K562 (cell line): Measurements from ENCODE around the gene HOXD12. TPM values are rescaled to one million over a fixed set of nuclear protein-coding genes. Genes with fewer than 3 reads are reported as not detected.

Experiments used
- ATAC-seq: fragments of 200-7000 bp; cut with Tn5 transposase; 3 replicates; pipeline ENCODE4 v1.9.1; 2020; ENCODE audit warnings: moderate library complexity
- BruUV-seq: library from RNA; stranded (reverse); fragments of 400-500 nt; replicated peaks from 2 replicates; lab custom pipeline; 2021; lab: Mats Ljungman, UMichigan
- CTCF ChIA-PET: fragments of 300-600 bp; formaldehyde crosslinking; extraction: SDS; loops from one replicate; lab custom pipeline; 2021; ENCODE audit warnings: low intra/inter-chr PET ratio; lab: Yijun Ruan, JAX
- POLR2A ChIA-PET: fragments of 300-600, 350-650 bp; sonication (Branson Sonifier 250); formaldehyde crosslinking; extraction: SDS; loops from one replicate; lab custom pipeline; 2021; ENCODE audit warnings: antibody characterized with exemption, inconsistent platforms; lab: Yijun Ruan, JAX
- DNase-seq, 4 experiments: peaks; one replicate each; pipeline versions ENCODE4 v3.0.0 to v3.0.0-alpha.2; 2011 to 2018; ENCODE audit warnings: low spot score in 3 of 4, mixed read lengths in 3 of 4; ENCODE audit errors: extremely low read depth in 1 of 4
- FAIRE-seq: peaks from 2 replicates; lab custom pipeline; 2011; peaks lifted over from hg19 to GRCh38; lab: Jason Lieb, UNC
- H2AFZ ChIP-seq: 2 replicates; pipeline ENCODE4 v1.6.0; 2011; ENCODE audit warnings: low read depth, low read length, control low read depth, inconsistent platforms
- H3K27ac ChIP-seq: fragments of 200-600 bp; 3 replicates; pipeline ENCODE4 v1.8.0; 2011; ENCODE audit warnings: low read depth, mild to moderate bottlenecking, control low read depth, inconsistent platforms, low read length, moderate library complexity, mixed read lengths; ENCODE audit errors: extremely low read depth
- H3K27me3 ChIP-seq, 2 experiments: fragments of 300-600 bp in 1 of 2; 2 replicates in 1 of 2; 3 replicates in 1 of 2; pipeline versions ENCODE4 v1.6.0 to v1.8.0; 2011; ENCODE audit warnings: inconsistent platforms in 2 of 2, low read length in 2 of 2, mild to moderate bottlenecking in 1 of 2, mixed read lengths in 1 of 2, moderate library complexity in 1 of 2; ENCODE audit not compliant: control insufficient read depth in 2 of 2, insufficient read depth in 2 of 2
- H3K36me3 ChIP-seq: fragments of 300-600 bp; 3 replicates; pipeline ENCODE4 v1.8.0; 2011; ENCODE audit warnings: mild to moderate bottlenecking, low read length, inconsistent platforms; ENCODE audit not compliant: control insufficient read depth, insufficient read depth
- H3K4me1 ChIP-seq, 2 experiments: fragments of 200-600 bp in 1 of 2; replicated peaks in 1 of 2; 2 replicates in 1 of 2; 3 replicates in 1 of 2; pipeline versions ENCODE4 v1.5.1 to v1.8.0; 2011; ENCODE audit warnings: inconsistent platforms in 2 of 2, low read length in 2 of 2, mild to moderate bottlenecking in 1 of 2, mixed read lengths in 1 of 2, moderate library complexity in 1 of 2; ENCODE audit not compliant: control insufficient read depth in 2 of 2, insufficient read depth in 2 of 2
- H3K4me2 ChIP-seq: 2 replicates; pipeline ENCODE4 v1.6.1; 2011; ENCODE audit warnings: low read length, control low read depth, inconsistent platforms, mixed read lengths; ENCODE audit not compliant: insufficient read depth
- H3K4me3 ChIP-seq: fragments of 200-600 bp; sonication (generic), shearing (Covaris generic); 2 replicates; pipeline ENCODE4 v1.5.1; 2016; ENCODE audit warnings: control low read depth, inconsistent platforms
- H3K79me2 ChIP-seq: fragments of 200-600 bp; 3 replicates; pipeline ENCODE4 v1.8.0; 2011; ENCODE audit warnings: low read length, inconsistent platforms; ENCODE audit not compliant: control insufficient read depth, insufficient read depth
- H3K9ac ChIP-seq, 2 experiments: 2 replicates each; pipeline versions ENCODE4 v1.6.0 to v1.6.1; 2011; ENCODE audit warnings: low read depth in 2 of 2, low read length in 2 of 2, control low read depth in 1 of 2, inconsistent platforms in 1 of 2, mild to moderate bottlenecking in 1 of 2, mixed read lengths in 1 of 2; ENCODE audit not compliant: insufficient read depth in 1 of 2
- H3K9me1 ChIP-seq: one replicate; pipeline ENCODE4 v1.6.0; 2011; ENCODE audit warnings: inconsistent platforms, mild to moderate bottlenecking, low read length, moderate library complexity; ENCODE audit not compliant: control insufficient read depth, insufficient read depth
- H3K9me3 ChIP-seq: replicated peaks from 2 replicates; pipeline ENCODE4 v1.5.1; 2011; ENCODE audit warnings: low read depth, low read length, inconsistent platforms; ENCODE audit not compliant: control insufficient read depth, insufficient read depth
- H4K20me1 ChIP-seq: replicated peaks from 2 replicates; pipeline ENCODE4 v1.6.1; 2011; ENCODE audit warnings: low read length, inconsistent platforms, mixed read lengths; ENCODE audit not compliant: control insufficient read depth, insufficient read depth
- FOXA3 ChIP-seq, 2 experiments: fragments of 450-650 bp in 1 of 2; sonication (generic) in 1 of 2; formaldehyde crosslinking; IDR thresholded peaks in 1 of 2; conservative IDR thresholded peaks in 1 of 2; 2 replicates each; pipeline versions ENCODE4 v1.4.0 to v1.8.0; 2020 to 2022; ENCODE audit warnings: mild to moderate bottlenecking in 2 of 2, missing genetic modification reagents in 1 of 2
- HMBOX1 ChIP-seq: sonication (generic); IDR thresholded peaks from 2 replicates; pipeline ENCODE4 v1.6.1; 2016
- MLX ChIP-seq, 2 experiments: fragments of 450-650 bp in 1 of 2; sonication (generic) in 1 of 2; formaldehyde crosslinking; conservative IDR thresholded peaks; 2 replicates each; pipeline versions ENCODE4 v1.4.0 to v1.8.1; 2020 to 2022; ENCODE audit warnings: mild to moderate bottlenecking in 1 of 2, missing genetic modification reagents in 1 of 2
- THAP12 ChIP-seq: fragments of 250-450 bp; sonication (Bioruptor Pico); IDR thresholded peaks from 2 replicates; pipeline ENCODE4 v1.9.0; 2021; ENCODE audit warnings: mild to moderate bottlenecking, inconsistent platforms
- THRA ChIP-seq: fragments of 450-650 bp; IDR thresholded peaks from 2 replicates; pipeline ENCODE4 v1.6.1; 2017; ENCODE audit warnings: mild to moderate bottlenecking, moderate library complexity
- ZFP36 ChIP-seq: fragments of 150-350 bp; IDR thresholded peaks from 2 replicates; pipeline ENCODE4 v1.6.1; 2018; ENCODE audit warnings: low read length, low read depth; ENCODE audit not compliant: partially characterized antibody
- ZNF347 ChIP-seq: fragments of 450-650 bp; formaldehyde crosslinking; IDR thresholded peaks from 2 replicates; pipeline ENCODE4 v1.4.0; 2020; ENCODE audit warnings: low read depth, mild to moderate bottlenecking, moderate library complexity
- WGBS: fragments of 100-300 bp; shearing (Covaris generic); methylation state at CpG from one replicate; pipeline ENCODE4 v1.1.6; 2016; ENCODE audit warnings: low coverage, mixed read lengths; ENCODE audit not compliant: insufficient coverage; ENCODE audit errors: missing lambda C conversion rate; 5-methylcytosine and 5-hydroxymethylcytosine counted together
- in situ Hi-C: fragments of 300-500 bp; cut with MboI; formaldehyde crosslinking; loops from 4 replicates; pipeline ENCODE4 v1.15.0; 2018; ENCODE audit warnings: inconsistent platforms, mixed read lengths
- intact Hi-C: fragments of 100-400 bp; cut with micrococcal nuclease; formaldehyde crosslinking; loops from 2 replicates; pipeline ENCODE4 v1.14.2; 2022
- polyA plus RNA-seq, 8 experiments: library from polyadenylated mRNA; depleted of rRNA in 4 of 8; stranded (reverse) in 5 of 8; unstranded in 3 of 8; fragments of >200 nt; fragmentation: Nextera tagmentation in 2 of 8; fragmentation: Illumina TruSeq in 1 of 8; extraction: Ambion mirVana in 2 of 8; extraction: Trizol in 1 of 8; gene quantifications; 2 replicates each; pipeline versions ENCODE4 v1.2.1 to v1.2.3, GENCODE V29; 2011 to 2014; ENCODE audit warnings: inconsistent platforms in 1 of 8, missing spikeins in 1 of 8
- total RNA-seq, 7 experiments: library from RNA; depleted of rRNA in 6 of 7; stranded (reverse); fragments of >200 nt in 6 of 7; fragmentation: Illumina TruSeq in 2 of 7; extraction: Trizol in 2 of 7; gene quantifications; 2 replicates each; pipeline versions ENCODE4 v1.2.1 to v1.2.3, GENCODE V29; 2011 to 2021; ENCODE audit warnings: low replicate concordance in 1 of 7

Gene HOXD12
- total and polyA plus RNA-seq, 9 of the 15 experiments (the other 6 are each of a cell fraction or from before 2014, with no cell fraction given) = not detected

GRCh38 chr2:176109946-176110345 lies 10.4 kb downstream of the HOXD12 start:
- BruUV-seq = no TSS peak
- 0% methylated on average over 4 of the region's 4 CpGs for WGBS
- DNase-seq (no peak), FAIRE-seq (no peak), ATAC-seq (no peak)
- no peak overlapping the region for H3K9ac ChIP-seq
- in situ Hi-C loops = no loop called here
- intact Hi-C loops = no loop called here
- POLR2A ChIA-PET = no interaction called here
- no peak for TF ChIP-seq ZNF347 (CRISPR knock-in tag)
- no peak for TF ChIP-seq FOXA3 (CRISPR knock-in tag; conservative IDR thresholded peaks at IDR 0.05 in 1 of 2, IDR thresholded peaks at IDR 0.05 in 1 of 2)
- no peak for TF ChIP-seq THAP12
- TF ChIP-seq MLX (CRISPR knock-in tag; conservative IDR thresholded peaks at IDR 0.05) = no peak
- TF ChIP-seq THRA = no peak
- no peak for TF ChIP-seq ZFP36
- TF ChIP-seq HMBOX1 = no peak
- no peaks in the 10 kb centered on the region for H4K20me1 ChIP-seq
- peaks cover 0 to 9% of the 10 kb centered on the region in 2 experiments; a peak in 1 of 5 replicates for H3K4me1 ChIP-seq
- no peak overlapping the region for H3K27ac ChIP-seq
- H3K79me2 ChIP-seq = no peaks in the 10 kb centered on the region
- H3K4me2 ChIP-seq = no peak overlapping the region
- no peaks in the 10 kb centered on the region for H3K36me3 ChIP-seq
- H3K27me3 ChIP-seq = peaks cover 41 to 50% of the 10 kb centered on the region in 2 experiments
- H3K9me1 ChIP-seq = no peaks in the 10 kb centered on the region
- no peak overlapping the region for H2AFZ ChIP-seq
- H3K9me3 ChIP-seq = no peaks in the 10 kb centered on the region
- CTCF ChIA-PET = no interaction called here
- no peak overlapping the region for H3K4me3 ChIP-seq
